SK-N-SH treated with all-trans-retinoic acid at 6 μM for 48 hours (cell line): ENCODE measurements around the gene PECR.

Experiments
- ATAC-seq: fragments of 200-7000 bp; cut with Tn5 transposase; 3 replicates; pipeline ENCODE4 v1.9.1; 2020; ENCODE audit warnings: mild to moderate bottlenecking, moderate library complexity
- ARNTL ChIP-seq: fragments of 450-650 bp; formaldehyde crosslinking; IDR thresholded peaks from 2 replicates; pipeline ENCODE4 v1.5.0; 2020; ENCODE audit warnings: low read depth, mild to moderate bottlenecking, moderate library complexity, borderline replicate concordance
- BACH2 ChIP-seq: fragments of 250-450 bp; sonication (Bioruptor Pico); IDR thresholded peaks from 2 replicates; pipeline ENCODE4 v1.9.0; 2021; ENCODE audit warnings: mild to moderate bottlenecking, borderline replicate concordance
- CREB5 ChIP-seq: fragments of 250-450 bp; sonication (Bioruptor Pico); IDR thresholded peaks from 2 replicates; pipeline ENCODE4 v1.5.1; 2020; ENCODE audit warnings: low read depth, mild to moderate bottlenecking, moderate library complexity
- CSDC2 ChIP-seq: fragments of 250-450 bp; sonication (Bioruptor Pico); IDR thresholded peaks from 2 replicates; pipeline ENCODE4 v1.5.0; 2020; ENCODE audit warnings: mild to moderate bottlenecking, moderate library complexity
- ESRRG ChIP-seq: fragments of 250-450 bp; sonication (Bioruptor Pico); IDR thresholded peaks from 2 replicates; pipeline ENCODE4 v1.6.1; 2021; ENCODE audit warnings: mild to moderate bottlenecking
- ISL1 ChIP-seq: fragments of 250-450 bp; sonication (Bioruptor Pico); IDR thresholded peaks from 2 replicates; pipeline ENCODE4 v2.1.2; 2022; ENCODE audit warnings: mild to moderate bottlenecking, moderate library complexity
- OSR1 ChIP-seq: fragments of 250-450 bp; sonication (Bioruptor Pico); IDR thresholded peaks from 2 replicates; pipeline ENCODE4 v1.8.0; 2022; ENCODE audit warnings: moderate library complexity, mild to moderate bottlenecking, inconsistent platforms
- PATZ1 ChIP-seq: fragments of 250-450 bp; sonication (Bioruptor Pico); IDR thresholded peaks from 2 replicates; pipeline ENCODE4 v1.8.0; 2020; ENCODE audit warnings: mild to moderate bottlenecking, moderate library complexity, borderline replicate concordance
- PPARA ChIP-seq: fragments of 250-450 bp; sonication (Bioruptor Pico); IDR thresholded peaks from 2 replicates; pipeline ENCODE4 v1.5.0; 2020; ENCODE audit warnings: mild to moderate bottlenecking, borderline replicate concordance
- RARB ChIP-seq: fragments of 250-450 bp; sonication (Bioruptor Pico); IDR thresholded peaks from 2 replicates; pipeline ENCODE4 v1.8.0; 2021; ENCODE audit warnings: mild to moderate bottlenecking, moderate library complexity
- SNAI2 ChIP-seq: fragments of 250-450 bp; sonication (Bioruptor Pico); IDR thresholded peaks from 2 replicates; pipeline ENCODE4 v1.5.0; 2020; ENCODE audit warnings: mild to moderate bottlenecking, moderate library complexity
- TCF4 ChIP-seq: fragments of 250-450 bp; sonication (Bioruptor Pico); IDR thresholded peaks from 2 replicates; pipeline ENCODE4 v1.8.0; 2021; ENCODE audit warnings: mild to moderate bottlenecking, moderate library complexity, borderline replicate concordance
- TOX ChIP-seq: fragments of 250-450 bp; sonication (Bioruptor Pico); IDR thresholded peaks from 2 replicates; pipeline ENCODE4 v1.8.0; 2021; ENCODE audit warnings: mild to moderate bottlenecking, moderate library complexity, borderline replicate concordance
- ZC3H10 ChIP-seq: fragments of 250-450 bp; sonication (Bioruptor Pico); IDR thresholded peaks from 2 replicates; pipeline ENCODE4 v1.5.1; 2021; ENCODE audit warnings: mild to moderate bottlenecking, moderate library complexity
- ZFP3 ChIP-seq: fragments of 250-450 bp; sonication (Bioruptor Pico); IDR thresholded peaks from 2 replicates; pipeline ENCODE4 v1.5.0; 2020; ENCODE audit warnings: mild to moderate bottlenecking, moderate library complexity
- ZFP30 ChIP-seq: fragments of 450-650 bp; formaldehyde crosslinking; IDR thresholded peaks from 2 replicates; pipeline ENCODE4 v1.5.0; 2022; ENCODE audit warnings: mild to moderate bottlenecking, moderate library complexity
- ZNF565 ChIP-seq: fragments of 450-650 bp; formaldehyde crosslinking; conservative IDR thresholded peaks from 2 replicates; pipeline ENCODE4 v1.5.0; 2020; ENCODE audit warnings: low read depth, mild to moderate bottlenecking, moderate library complexity
- ZNF70 ChIP-seq: fragments of 450-650 bp; formaldehyde crosslinking; IDR thresholded peaks from 2 replicates; pipeline ENCODE4 v1.5.0; 2020; ENCODE audit warnings: mild to moderate bottlenecking, moderate library complexity
- ZNF8 ChIP-seq: fragments of 450-650 bp; formaldehyde crosslinking; IDR thresholded peaks from 2 replicates; pipeline ENCODE4 v1.5.0; 2020; ENCODE audit warnings: mild to moderate bottlenecking, moderate library complexity
- TF ChIP-seq, protein P1 (sequence below): fragments of 250-450 bp; sonication (Bioruptor Pico); IDR thresholded peaks from 2 replicates; pipeline ENCODE4 v1.8.0; 2021; ENCODE audit warnings: low read depth, mild to moderate bottlenecking, moderate library complexity, borderline replicate concordance

The PECR gene

DNA sequence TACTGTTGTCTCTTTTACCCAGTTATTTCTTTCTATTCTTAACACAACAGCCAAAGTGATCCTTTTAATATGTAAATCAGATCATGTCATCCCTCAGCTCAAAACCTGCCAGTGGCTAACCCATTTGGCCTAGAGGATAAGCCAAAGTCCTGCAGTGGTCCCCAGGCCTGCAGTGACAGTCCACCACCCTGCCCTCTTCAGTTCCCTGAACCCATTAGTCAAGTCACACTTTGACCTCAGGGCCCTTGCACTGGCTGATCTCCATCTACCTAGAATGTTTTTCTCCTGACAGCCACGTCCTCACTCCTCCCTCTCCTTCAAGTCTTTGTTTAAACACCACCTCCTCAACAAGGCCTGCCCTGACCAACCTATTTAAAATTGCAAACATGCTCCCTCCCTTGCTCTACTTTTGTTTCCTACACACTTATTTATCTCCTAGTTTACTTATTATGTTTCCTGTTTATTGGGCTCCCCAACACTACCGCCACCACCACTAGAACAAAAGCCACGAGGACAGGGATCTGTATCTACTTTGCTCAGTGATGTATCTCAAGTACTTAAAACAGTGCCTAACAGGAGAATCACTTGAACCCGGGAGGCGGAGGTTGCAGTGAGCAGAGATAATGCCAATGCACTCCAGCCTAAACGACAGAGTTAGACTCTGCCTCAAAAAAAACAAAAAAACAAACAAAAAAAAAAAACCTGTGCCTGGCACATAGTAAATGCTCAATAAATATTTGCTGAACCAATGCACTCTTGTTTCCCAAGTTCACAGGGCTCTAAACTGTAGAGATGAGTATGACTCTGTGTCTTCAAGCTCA lies 77.5 kb downstream of the PECR start:
- no peak for ATAC-seq
- TF ChIP-seq ZFP30 (CRISPR knock-in tag) = no peak
- TF ChIP-seq ISL1 (CRISPR knock-in tag) = no peak

GRCh38 chr2:216002693-216003092 lies 78.9 kb downstream of the PECR start:
- no peak for TF ChIP-seq TOX (CRISPR knock-in tag)
- no peak for TF ChIP-seq ISL1 (CRISPR knock-in tag)
- TF ChIP-seq RARB = no peak
- TF ChIP-seq BACH2 = no peak
- TF ChIP-seq CSDC2 (CRISPR knock-in tag) = no peak
- ATAC-seq = no peak

- no peak for ATAC-seq
- TF ChIP-seq OSR1 (CRISPR knock-in tag) (no peak), ARNTL (no peak), SNAI2 (no peak), PPARA (CRISPR knock-in tag) (no peak), ISL1 (CRISPR knock-in tag) (no peak), ZNF70 (no peak), ZNF8 (CRISPR knock-in tag) (no peak), CREB5 (CRISPR knock-in tag) (no peak), ZNF565 (CRISPR knock-in tag) (no peak), ESRRG (CRISPR knock-in tag) (no peak), RARB (no peak), ZFP30 (CRISPR knock-in tag) (no peak), ZFP3 (no peak)
- TF ChIP-seq, protein P1, sequence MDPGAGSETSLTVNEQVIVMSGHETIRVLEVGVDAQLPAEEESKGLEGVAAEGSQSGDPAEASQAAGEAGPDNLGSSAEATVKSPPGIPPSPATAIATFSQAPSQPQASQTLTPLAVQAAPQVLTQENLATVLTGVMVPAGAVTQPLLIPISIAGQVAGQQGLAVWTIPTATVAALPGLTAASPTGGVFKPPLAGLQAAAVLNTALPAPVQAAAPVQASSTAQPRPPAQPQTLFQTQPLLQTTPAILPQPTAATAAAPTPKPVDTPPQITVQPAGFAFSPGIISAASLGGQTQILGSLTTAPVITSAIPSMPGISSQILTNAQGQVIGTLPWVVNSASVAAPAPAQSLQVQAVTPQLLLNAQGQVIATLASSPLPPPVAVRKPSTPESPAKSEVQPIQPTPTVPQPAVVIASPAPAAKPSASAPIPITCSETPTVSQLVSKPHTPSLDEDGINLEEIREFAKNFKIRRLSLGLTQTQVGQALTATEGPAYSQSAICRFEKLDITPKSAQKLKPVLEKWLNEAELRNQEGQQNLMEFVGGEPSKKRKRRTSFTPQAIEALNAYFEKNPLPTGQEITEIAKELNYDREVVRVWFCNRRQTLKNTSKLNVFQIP (CRISPR knock-in tag) = no peak
Measured at GRCh38 chr2:216002101-216002678, 79.4 kb downstream of the PECR start.

DNA sequence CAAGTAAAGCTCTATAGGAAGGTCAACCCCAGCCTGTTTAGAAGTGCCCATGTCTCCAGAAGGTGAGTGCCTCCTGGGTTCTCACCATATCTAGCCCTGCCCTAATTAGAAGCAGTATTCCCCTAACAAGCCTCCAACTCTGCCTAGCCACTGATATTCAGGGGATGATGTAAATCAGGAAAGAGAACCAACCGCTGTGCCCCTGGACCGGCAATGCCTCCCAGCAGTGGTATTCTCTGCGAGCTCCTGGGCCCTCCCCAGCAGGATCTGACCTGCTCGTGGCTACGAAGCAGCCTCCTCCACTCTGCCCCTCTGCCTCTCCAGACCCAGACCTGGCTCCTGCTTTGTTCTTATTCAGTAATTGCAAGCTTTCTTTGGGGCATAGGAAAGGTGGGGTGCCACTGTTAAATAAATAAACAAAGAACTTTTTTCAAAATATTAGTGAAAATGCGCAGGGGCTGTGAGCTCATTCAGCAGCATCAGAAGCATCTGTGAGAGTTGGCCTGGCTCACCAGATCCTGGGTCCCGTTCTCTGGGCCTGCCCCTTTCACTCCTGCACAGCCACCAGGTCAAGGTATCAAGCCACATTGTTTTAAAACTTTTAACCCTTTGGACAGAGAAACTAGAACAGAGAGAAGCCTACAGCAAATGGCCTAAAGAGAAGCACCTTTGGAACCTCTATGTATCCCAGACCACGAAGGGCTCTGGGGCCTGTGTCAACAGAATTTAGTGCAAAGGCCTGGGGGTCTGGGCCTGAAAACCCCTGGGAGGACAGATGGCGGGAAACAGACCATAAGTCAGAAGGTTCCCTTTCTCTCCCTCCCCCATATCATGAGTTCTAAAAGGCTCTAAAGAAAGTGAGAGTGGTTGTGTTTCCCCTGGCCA lies 80.2 kb downstream of the PECR start:
- ATAC-seq = no peak

More for the DNA sequence above, 80.2 kb downstream of the PECR start:
- TF ChIP-seq ZNF70 = no peak
- TF ChIP-seq BACH2 = no peak
- TF ChIP-seq TCF4 (CRISPR knock-in tag) = no peak
- TF ChIP-seq ZFP3 = no peak
- no peak for TF ChIP-seq ZNF565 (CRISPR knock-in tag)
- TF ChIP-seq SNAI2 = no peak
- no peak for TF ChIP-seq CREB5 (CRISPR knock-in tag)
- no peak for TF ChIP-seq ZC3H10 (CRISPR knock-in tag)
- no peak for TF ChIP-seq PATZ1 (CRISPR knock-in tag)
